ENCODE measurements around the gene BASP1. TPM values are rescaled to one million over a fixed set of nuclear protein-coding genes. Genes with fewer than 3 reads are reported as not detected.

Gene BASP1
- total RNA-seq, 4 donors from 2014 or later: 19.8 to 53.9 (median 32.5) TPM

- DNase-seq (ENCODE audit: low spot score) (no peak), ATAC-seq (ENCODE audit: low FRiP score) (no peak)
- TF ChIP-seq CTCF (IDR thresholded peaks at IDR 0.05): no peak
These were observed 11.4 kb upstream of the BASP1 start for GRCh38 chr5:17206021-17206420.

GRCh38 chr5:17212191-17212590, 5.2 kb upstream of the BASP1 start:
- ATAC-seq (ENCODE audit: low FRiP score) (no peak), DNase-seq (ENCODE audit: low spot score) (no peak)
- TF ChIP-seq CTCF (IDR thresholded peaks at IDR 0.05): no peak

GRCh38 chr5:17212996-17213395, 4.4 kb upstream of the BASP1 start:
- TF ChIP-seq CTCF (IDR thresholded peaks at IDR 0.05): no peak
- no peak for DNase-seq (ENCODE audit: low spot score)
- ATAC-seq (ENCODE audit: low FRiP score): no peak

GRCh38 chr5:17213938-17214337, 3.5 kb upstream of the BASP1 start:
- ATAC-seq (ENCODE audit: low FRiP score) (no peak), DNase-seq (ENCODE audit: low spot score) (no peak)
- TF ChIP-seq CTCF (IDR thresholded peaks at IDR 0.05): no peak

GRCh38 chr5:17214893-17215292, 2.5 kb upstream of the BASP1 start:
- DNase-seq (ENCODE audit: low spot score) (no peak), ATAC-seq (ENCODE audit: low FRiP score) (no peak)
- no peak for TF ChIP-seq CTCF (IDR thresholded peaks at IDR 0.05)

GRCh38 chr5:17215361-17215760, 2.1 kb upstream of the BASP1 start:
- ATAC-seq (ENCODE audit: low FRiP score) (no peak), DNase-seq (ENCODE audit: low spot score) (no peak)
- no peak for TF ChIP-seq CTCF (IDR thresholded peaks at IDR 0.05)

GRCh38 chr5:17216176-17216973, 1.1 kb upstream of the BASP1 start:
- ATAC-seq (ENCODE audit: low FRiP score): peak; percentile 50
- peak in 2 of 3 donors; percentile 12 to 61 for TF ChIP-seq CTCF (IDR thresholded peaks at IDR 0.05)
- peak; percentile 41 for DNase-seq (ENCODE audit: low spot score)

Measured in omental fat pad (tissue), 4 donors.